ENCODE results near the gene ALG12.

DNA sequence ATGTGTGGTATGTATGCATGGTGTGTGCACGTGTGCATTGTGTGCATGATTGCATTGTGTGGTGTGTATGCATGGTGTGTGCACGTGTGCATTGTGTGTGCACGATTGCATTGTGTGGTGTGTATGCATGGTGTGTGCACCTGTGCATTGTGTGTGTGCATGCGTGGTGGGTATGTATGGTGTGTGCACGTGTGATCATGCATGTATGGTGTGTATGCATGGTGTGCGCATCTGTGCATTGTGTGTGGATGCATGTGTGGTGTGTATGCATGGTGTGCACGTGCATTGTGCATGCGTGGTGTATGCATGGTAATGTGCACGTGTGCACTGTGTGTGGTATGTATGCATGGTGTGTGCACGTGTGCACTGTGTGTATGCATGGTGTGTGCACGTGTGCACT, 16.8 kb downstream of the ALG12 start:
- TF ChIP-seq, protein P1, sequence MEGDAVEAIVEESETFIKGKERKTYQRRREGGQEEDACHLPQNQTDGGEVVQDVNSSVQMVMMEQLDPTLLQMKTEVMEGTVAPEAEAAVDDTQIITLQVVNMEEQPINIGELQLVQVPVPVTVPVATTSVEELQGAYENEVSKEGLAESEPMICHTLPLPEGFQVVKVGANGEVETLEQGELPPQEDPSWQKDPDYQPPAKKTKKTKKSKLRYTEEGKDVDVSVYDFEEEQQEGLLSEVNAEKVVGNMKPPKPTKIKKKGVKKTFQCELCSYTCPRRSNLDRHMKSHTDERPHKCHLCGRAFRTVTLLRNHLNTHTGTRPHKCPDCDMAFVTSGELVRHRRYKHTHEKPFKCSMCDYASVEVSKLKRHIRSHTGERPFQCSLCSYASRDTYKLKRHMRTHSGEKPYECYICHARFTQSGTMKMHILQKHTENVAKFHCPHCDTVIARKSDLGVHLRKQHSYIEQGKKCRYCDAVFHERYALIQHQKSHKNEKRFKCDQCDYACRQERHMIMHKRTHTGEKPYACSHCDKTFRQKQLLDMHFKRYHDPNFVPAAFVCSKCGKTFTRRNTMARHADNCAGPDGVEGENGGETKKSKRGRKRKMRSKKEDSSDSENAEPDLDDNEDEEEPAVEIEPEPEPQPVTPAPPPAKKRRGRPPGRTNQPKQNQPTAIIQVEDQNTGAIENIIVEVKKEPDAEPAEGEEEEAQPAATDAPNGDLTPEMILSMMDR (IDR thresholded peaks at IDR 0.05): no peak
- TF ChIP-seq POLR2A (IDR thresholded peaks at IDR 0.05): no peak
